Endodermal cell (in vitro differentiated cells): ENCODE data around the gene INSRR. TPM values are rescaled to one million over a fixed set of nuclear protein-coding genes. Genes with fewer than 3 reads are reported as not detected.

Experiments used
- DNase-seq: peaks from one replicate; pipeline ENCODE4 v3.0.0-alpha.2; 2017
- H3K27ac ChIP-seq: 2 replicates; pipeline ENCODE4 v1.5.1; 2013; ENCODE audit warnings: mild to moderate bottlenecking, low read depth, low read length, moderate library complexity
- H3K27me3 ChIP-seq: 2 replicates; pipeline ENCODE4 v1.6.1; 2013; ENCODE audit warnings: mild to moderate bottlenecking, low read length, moderate library complexity; ENCODE audit not compliant: insufficient read depth, control insufficient read depth, poor library complexity, severe bottlenecking
- H3K36me3 ChIP-seq: 2 replicates; pipeline ENCODE4 v1.7.0; 2013; ENCODE audit warnings: mild to moderate bottlenecking, low read length, moderate library complexity; ENCODE audit not compliant: control insufficient read depth, insufficient read depth
- H3K4me1 ChIP-seq: one replicate; pipeline ENCODE4 v1.7.0; 2013; ENCODE audit warnings: low read length; ENCODE audit not compliant: control insufficient read depth, insufficient read depth
- H3K4me3 ChIP-seq: 2 replicates; pipeline ENCODE4 v1.5.1; 2013; ENCODE audit warnings: mild to moderate bottlenecking, low read length, moderate library complexity
- H3K9ac ChIP-seq: 2 replicates; pipeline ENCODE4 v1.6.1; 2013; ENCODE audit warnings: mild to moderate bottlenecking, low read length, moderate library complexity; ENCODE audit not compliant: poor library complexity, severe bottlenecking; ENCODE audit errors: extremely low read depth
- H3K9me3 ChIP-seq: 2 replicates; pipeline ENCODE4 v1.6.1; 2013; ENCODE audit warnings: mild to moderate bottlenecking, low read length, moderate library complexity; ENCODE audit not compliant: control insufficient read depth
- H3K27ac Mint-ChIP-seq: 2 replicates; pipeline ENCODE4 v1.8.0; 2020; ENCODE audit warnings: mixed read lengths
- H3K27me3 Mint-ChIP-seq: 2 replicates; pipeline ENCODE4 v1.8.0; 2021; ENCODE audit warnings: mild to moderate bottlenecking, mixed read lengths; ENCODE audit not compliant: insufficient read depth
- H3K36me3 Mint-ChIP-seq: 2 replicates; pipeline ENCODE4 v1.8.0; 2020; ENCODE audit warnings: low read depth, mixed read lengths
- H3K4me1 Mint-ChIP-seq: 2 replicates; pipeline ENCODE4 v1.8.0; 2020; ENCODE audit warnings: mixed read lengths
- H3K4me3 Mint-ChIP-seq: 2 replicates; pipeline ENCODE4 v1.8.0; 2020; ENCODE audit warnings: mild to moderate bottlenecking, moderate library complexity, mixed read lengths
- H3K9me3 Mint-ChIP-seq: 2 replicates; pipeline ENCODE4 v1.8.0; 2020; ENCODE audit warnings: mild to moderate bottlenecking, mixed read lengths
- WGBS, 2 experiments: methylation state at CpG; one replicate each; pipeline versions ENCODE4 v1.1.5 to v1.1.7; 2013; ENCODE audit warnings: missing lambda C conversion rate in 2 of 2, mixed read lengths in 1 of 2; ENCODE audit not compliant: insufficient coverage in 1 of 2, insufficient read length in 1 of 2; 5-methylcytosine and 5-hydroxymethylcytosine counted together
- long read RNA-seq, 4 experiments: library from polyadenylated mRNA in 2 of 4; library from RNA in 1 of 4; library from capped mRNA in 1 of 4; stranded (forward) in 3 of 4; unstranded in 1 of 4; transcript quantifications; one replicate each; pipeline ENCODE4 v2.0.0, GENCODE V29; 2020 to 2021; ENCODE audit warnings: inconsistent platforms in 1 of 4
- polyA plus RNA-seq, 2 experiments: library from polyadenylated mRNA; stranded (reverse); fragments of 50-300 nt; gene quantifications; one replicate each; pipeline ENCODE4 v1.2.3, GENCODE V29; 2013
- total RNA-seq, 2 donors: library from RNA; stranded (reverse); fragmentation: NEBNext Ultra II Directional in 1 of 2; extraction: Animal tissue kit (Norgen Biotek cat#: 25700) in 1 of 2; gene quantifications; 2 replicates in 1 of 2; 3 replicates in 1 of 2; pipeline ENCODE4 v1.2.1, GENCODE V29; 2021
- TF ChIP-seq, protein P1 (sequence below): fragments of 200-600 bp; sonication (generic); conservative IDR thresholded peaks from 2 replicates; pipeline ENCODE4 v1.5.0; 2021; ENCODE audit warnings: antibody characterized with exemption, mild to moderate bottlenecking

The INSRR gene
- total RNA-seq = under 1 TPM; 0.07 to 0.09 TPM
- polyA plus RNA-seq (2013, experiment 1 of 2) = 0.11 TPM
- 0.08 TPM for polyA plus RNA-seq (2013, experiment 2 of 2)
- long read RNA-seq, experiment 1 = 0 reads
- long read RNA-seq, experiment 2 = 0 reads
- long read RNA-seq, experiment 3 = 0 reads
- long read RNA-seq, experiment 4 = 0 reads

DNA sequence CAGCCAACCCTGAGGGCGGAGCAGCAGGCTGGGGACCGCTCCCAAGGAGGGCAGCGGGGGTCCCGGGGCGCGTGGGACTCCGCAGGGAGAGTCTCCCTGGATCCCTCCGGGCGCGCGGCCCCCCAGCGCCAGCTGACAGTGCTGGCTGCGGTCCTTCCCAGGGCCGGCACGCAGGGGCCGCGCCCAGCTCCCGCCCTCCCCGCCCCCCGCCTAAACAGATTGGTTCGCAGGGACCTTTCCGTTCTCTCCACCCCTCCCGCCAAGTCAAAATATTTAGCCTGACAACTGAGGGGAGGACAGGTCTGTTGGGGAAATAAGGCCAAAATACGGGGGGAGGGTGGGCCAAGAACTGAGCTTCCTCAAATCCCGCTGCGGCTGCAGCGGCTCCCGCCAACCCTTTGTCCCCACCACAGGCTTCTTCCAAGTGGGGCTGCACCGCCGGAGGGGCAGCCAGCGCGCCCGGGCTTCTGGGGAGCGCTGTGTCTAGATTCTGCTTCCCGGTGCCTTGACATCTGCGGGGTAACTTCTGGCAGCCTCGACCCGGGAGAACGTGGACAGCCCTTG lies at the start of gene INSRR:
INSRR (minus strand) TSS at position 159 of the 564 bp plus-strand sequence. CDS start 496 bp downstream, outside the sequence.
- peaks cover 19% of the 10 kb centered on the region for H3K4me1 ChIP-seq
- DNase-seq = peak; percentile 78
- Mint-ChIP-seq H3K27ac (no peak within 1 kb of the TSS), H3K4me1 (peaks cover 31% of the 10 kb centered on the region), H3K27me3 (peaks cover 94% of the 10 kb centered on the region), H3K4me3 (peak within 1 kb of the TSS; percentile 37), H3K9me3 (no peaks in the 10 kb centered on the region), H3K36me3 (no peaks in the 10 kb centered on the region)
- no peak within 1 kb of the TSS for H3K9ac ChIP-seq
- 2% methylated on average over 23 to 39 of the region's 39 CpGs for WGBS, 2 experiments
- H3K36me3 ChIP-seq = no peaks in the 10 kb centered on the region
- TF ChIP-seq, protein P1, sequence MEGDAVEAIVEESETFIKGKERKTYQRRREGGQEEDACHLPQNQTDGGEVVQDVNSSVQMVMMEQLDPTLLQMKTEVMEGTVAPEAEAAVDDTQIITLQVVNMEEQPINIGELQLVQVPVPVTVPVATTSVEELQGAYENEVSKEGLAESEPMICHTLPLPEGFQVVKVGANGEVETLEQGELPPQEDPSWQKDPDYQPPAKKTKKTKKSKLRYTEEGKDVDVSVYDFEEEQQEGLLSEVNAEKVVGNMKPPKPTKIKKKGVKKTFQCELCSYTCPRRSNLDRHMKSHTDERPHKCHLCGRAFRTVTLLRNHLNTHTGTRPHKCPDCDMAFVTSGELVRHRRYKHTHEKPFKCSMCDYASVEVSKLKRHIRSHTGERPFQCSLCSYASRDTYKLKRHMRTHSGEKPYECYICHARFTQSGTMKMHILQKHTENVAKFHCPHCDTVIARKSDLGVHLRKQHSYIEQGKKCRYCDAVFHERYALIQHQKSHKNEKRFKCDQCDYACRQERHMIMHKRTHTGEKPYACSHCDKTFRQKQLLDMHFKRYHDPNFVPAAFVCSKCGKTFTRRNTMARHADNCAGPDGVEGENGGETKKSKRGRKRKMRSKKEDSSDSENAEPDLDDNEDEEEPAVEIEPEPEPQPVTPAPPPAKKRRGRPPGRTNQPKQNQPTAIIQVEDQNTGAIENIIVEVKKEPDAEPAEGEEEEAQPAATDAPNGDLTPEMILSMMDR = peak; percentile 0
- H3K27ac ChIP-seq = no peak within 1 kb of the TSS
- peak within 1 kb of the TSS; percentile 77 for H3K4me3 ChIP-seq
- peaks cover 82% of the 10 kb centered on the region for H3K27me3 ChIP-seq
- H3K9me3 ChIP-seq = no peaks in the 10 kb centered on the region

DNA sequence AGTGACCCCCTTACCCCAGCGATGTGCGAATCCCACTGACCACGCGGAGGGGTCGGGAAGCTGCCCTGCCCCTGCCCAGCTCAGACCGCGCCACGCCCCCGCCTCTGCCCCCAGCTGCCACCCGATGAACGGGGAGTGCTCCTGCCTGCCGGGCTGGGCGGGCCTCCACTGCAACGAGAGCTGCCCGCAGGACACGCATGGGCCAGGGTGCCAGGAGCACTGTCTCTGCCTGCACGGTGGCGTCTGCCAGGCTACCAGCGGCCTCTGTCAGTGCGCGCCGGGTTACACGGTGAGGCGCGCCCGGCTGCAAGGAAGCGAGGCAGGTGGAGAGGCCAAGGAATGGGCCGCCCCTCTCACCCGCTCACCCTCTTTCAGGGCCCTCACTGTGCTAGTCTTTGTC lies 49.6 kb upstream of the INSRR start:
- Mint-ChIP-seq H3K9me3 (no peaks in the 10 kb centered on the region), H3K4me1 (no peaks in the 10 kb centered on the region), H3K36me3 (no peaks in the 10 kb centered on the region), H3K27me3 (peaks cover 34% of the 10 kb centered on the region), H3K4me3 (no peak overlapping the region), H3K27ac (no peak overlapping the region)
- Histone ChIP-seq H3K9me3 (no peaks in the 10 kb centered on the region), H3K27me3 (no peaks in the 10 kb centered on the region), H3K9ac (no peak overlapping the region), H3K36me3 (no peaks in the 10 kb centered on the region), H3K27ac (no peak overlapping the region), H3K4me1 (no peaks in the 10 kb centered on the region), H3K4me3 (no peak overlapping the region)
- TF ChIP-seq, protein P1 = no peak
- 93 to 94% methylated on average over 18 to 29 of the region's 29 CpGs for WGBS, 2 experiments
- DNase-seq = no peak

DNA sequence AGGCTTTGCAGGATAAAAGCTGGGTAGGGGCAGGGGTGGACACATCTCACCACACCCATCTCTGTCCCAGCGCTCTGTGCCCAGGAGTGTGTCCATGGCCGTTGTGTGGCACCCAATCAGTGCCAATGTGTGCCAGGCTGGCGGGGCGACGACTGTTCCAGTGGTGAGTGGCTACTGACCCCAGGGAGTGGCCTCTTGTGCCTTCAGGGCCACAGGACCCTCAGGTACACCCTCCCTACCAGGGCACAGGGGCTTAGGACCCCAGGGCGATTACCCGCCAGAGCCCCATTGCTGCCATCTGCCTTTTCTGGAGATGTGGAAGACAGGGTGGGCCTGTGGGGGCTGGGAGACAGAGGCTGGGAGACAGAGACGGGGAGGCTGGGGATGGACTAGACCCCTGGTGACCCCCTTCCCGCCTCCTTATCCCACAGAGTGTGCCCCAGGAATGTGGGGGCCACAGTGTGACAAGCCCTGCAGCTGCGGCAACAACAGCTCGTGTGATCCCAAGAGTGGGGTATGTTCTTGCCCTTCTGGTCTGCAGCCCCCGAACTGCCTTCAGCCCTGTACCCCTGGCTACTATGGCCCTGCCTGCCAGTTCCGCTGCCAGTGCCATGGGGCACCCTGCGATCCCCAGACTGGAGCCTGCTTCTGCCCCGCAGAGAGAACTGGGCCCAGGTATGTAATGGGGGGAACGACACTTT lies 47.4 kb upstream of the INSRR start:
- no peak overlapping the region for H3K27ac Mint-ChIP-seq
- Histone ChIP-seq H3K36me3 (no peaks in the 10 kb centered on the region), H3K9me3 (no peaks in the 10 kb centered on the region), H3K27ac (no peak overlapping the region), H3K27me3 (no peaks in the 10 kb centered on the region), H3K4me1 (no peaks in the 10 kb centered on the region), H3K4me3 (no peak overlapping the region), H3K9ac (no peak overlapping the region)
- H3K27me3 Mint-ChIP-seq = peaks cover 26% of the 10 kb centered on the region
- WGBS, 2 experiments = 90 to 97% methylated on average over 12 to 16 of the region's 16 CpGs
- H3K9me3 Mint-ChIP-seq = no peaks in the 10 kb centered on the region
- H3K4me1 Mint-ChIP-seq = no peaks in the 10 kb centered on the region
- no peak overlapping the region for H3K4me3 Mint-ChIP-seq
- no peaks in the 10 kb centered on the region for H3K36me3 Mint-ChIP-seq
- TF ChIP-seq, protein P1 = no peak
- no peak for DNase-seq
